A549 (cell line): ENCODE results near the gene CTU2.

Experiments
- BHLHE40 ChIP-seq: IDR thresholded peaks from 2 replicates; pipeline ENCODE4 v1.6.1; 2012; ENCODE audit warnings: low read depth, low read length, inconsistent platforms
- CHD4 ChIP-seq: fragments of 200-600 bp; sonication (generic); IDR thresholded peaks from 2 replicates; pipeline ENCODE4 v1.6.1; 2016; ENCODE audit warnings: antibody characterized with exemption, mild to moderate bottlenecking, borderline replicate concordance
- POLR2A ChIP-seq: IDR thresholded peaks from 2 replicates; pipeline ENCODE4 v1.6.1; 2012; ENCODE audit warnings: mild to moderate bottlenecking, low read length
- TF ChIP-seq, protein P1 (sequence below): fragments of >200 bp; sonication (Bioruptor Twin); formaldehyde crosslinking; IDR thresholded peaks from 3 replicates; pipeline ENCODE4 v1.5.1; 2016
- TF ChIP-seq, protein P2 (sequence below): IDR thresholded peaks from 2 replicates; pipeline ENCODE4 v1.6.1; 2012

DNA sequence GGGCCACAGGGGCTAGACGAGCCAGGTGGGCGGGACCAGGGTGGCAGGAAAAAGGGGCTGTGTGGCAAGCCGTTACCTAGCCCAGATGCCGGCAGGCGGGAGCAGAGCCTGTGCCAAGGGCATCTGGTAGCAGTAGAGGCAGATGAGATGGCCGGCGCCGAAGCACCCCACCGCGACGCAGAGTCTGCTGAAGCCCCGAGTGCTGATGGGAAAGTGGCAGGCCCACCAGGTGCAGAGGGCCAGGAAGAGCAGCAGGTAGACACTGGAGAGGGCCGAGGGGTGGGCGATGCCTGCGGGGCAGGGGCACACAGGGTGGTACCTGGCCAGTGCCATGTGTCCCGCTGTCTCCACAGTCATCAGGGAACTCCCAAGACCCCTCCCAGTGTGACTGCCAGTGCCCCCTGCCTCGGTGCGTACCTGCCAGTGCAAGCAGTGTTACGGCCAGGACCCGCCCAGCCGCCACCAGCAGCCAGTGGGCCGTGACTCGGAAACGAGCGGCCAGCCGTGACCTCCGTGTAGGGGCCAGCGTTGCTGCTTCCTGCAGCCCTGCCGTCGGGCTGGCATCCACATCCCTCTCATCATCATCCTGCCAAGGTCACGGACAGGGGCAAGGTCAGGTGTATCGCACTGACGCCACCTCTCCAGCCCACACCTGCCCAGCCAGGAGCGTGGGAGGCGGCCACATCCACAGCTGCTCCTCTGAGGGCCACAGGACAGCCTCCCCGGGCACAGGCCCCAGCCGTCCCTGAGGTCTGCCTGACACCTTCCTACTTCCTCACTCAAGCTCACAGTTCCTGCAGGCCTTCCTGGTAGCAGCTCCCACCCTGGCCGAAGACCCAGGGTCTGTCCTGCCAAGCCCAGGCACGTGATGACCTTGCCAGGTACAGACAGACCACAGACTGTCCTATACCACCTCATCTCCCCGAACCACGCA is 32.1 kb downstream of the CTU2 start:
- TF ChIP-seq, protein P1, sequence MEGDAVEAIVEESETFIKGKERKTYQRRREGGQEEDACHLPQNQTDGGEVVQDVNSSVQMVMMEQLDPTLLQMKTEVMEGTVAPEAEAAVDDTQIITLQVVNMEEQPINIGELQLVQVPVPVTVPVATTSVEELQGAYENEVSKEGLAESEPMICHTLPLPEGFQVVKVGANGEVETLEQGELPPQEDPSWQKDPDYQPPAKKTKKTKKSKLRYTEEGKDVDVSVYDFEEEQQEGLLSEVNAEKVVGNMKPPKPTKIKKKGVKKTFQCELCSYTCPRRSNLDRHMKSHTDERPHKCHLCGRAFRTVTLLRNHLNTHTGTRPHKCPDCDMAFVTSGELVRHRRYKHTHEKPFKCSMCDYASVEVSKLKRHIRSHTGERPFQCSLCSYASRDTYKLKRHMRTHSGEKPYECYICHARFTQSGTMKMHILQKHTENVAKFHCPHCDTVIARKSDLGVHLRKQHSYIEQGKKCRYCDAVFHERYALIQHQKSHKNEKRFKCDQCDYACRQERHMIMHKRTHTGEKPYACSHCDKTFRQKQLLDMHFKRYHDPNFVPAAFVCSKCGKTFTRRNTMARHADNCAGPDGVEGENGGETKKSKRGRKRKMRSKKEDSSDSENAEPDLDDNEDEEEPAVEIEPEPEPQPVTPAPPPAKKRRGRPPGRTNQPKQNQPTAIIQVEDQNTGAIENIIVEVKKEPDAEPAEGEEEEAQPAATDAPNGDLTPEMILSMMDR = no peak
- TF ChIP-seq, protein P2, sequence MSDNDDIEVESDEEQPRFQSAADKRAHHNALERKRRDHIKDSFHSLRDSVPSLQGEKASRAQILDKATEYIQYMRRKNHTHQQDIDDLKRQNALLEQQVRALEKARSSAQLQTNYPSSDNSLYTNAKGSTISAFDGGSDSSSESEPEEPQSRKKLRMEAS = no peak
- TF ChIP-seq CHD4 = no peak
- TF ChIP-seq BHLHE40 = no peak
- TF ChIP-seq POLR2A = no peak
